IMR-90 (cell line): Measurements from ENCODE around the gene NTNG2. TPM values are rescaled to one million over a fixed set of nuclear protein-coding genes. Genes with fewer than 3 reads are reported as not detected.

Source experiments
- ATAC-seq: fragments of 200-7000 bp; cut with Tn5 transposase; 2 replicates; pipeline ENCODE4 v1.9.1; 2020; ENCODE audit warnings: low read depth, mild to moderate bottlenecking, moderate library complexity
- BruUV-seq: library from RNA; stranded (reverse); fragments of 400-500 nt; replicated peaks from 2 replicates; lab custom pipeline; 2021; lab: Mats Ljungman, UMichigan
- CTCF ChIA-PET: fragments of 300-600 bp; formaldehyde crosslinking; extraction: SDS; loops from one replicate; lab custom pipeline; 2021; ENCODE audit warnings: antibody characterized with exemption; lab: Yijun Ruan, JAX
- POLR2A ChIA-PET: fragments of 300-600 bp; sonication (Branson Sonifier 250); formaldehyde crosslinking; loops from one replicate; lab custom pipeline; 2022; ENCODE audit warnings: antibody characterized with exemption; ENCODE audit not compliant: unreplicated experiment; lab: Charles Lee
- DNase-seq: peaks from one replicate; pipeline ENCODE4 v3.0.0; 2013
- H2AFZ ChIP-seq: replicated peaks from 2 replicates; pipeline ENCODE3; 2013; ENCODE audit warnings: low read length, mild to moderate bottlenecking; ENCODE audit not compliant: poor library complexity
- H2AK5ac ChIP-seq: 2 replicates; pipeline ENCODE4 v1.6.1; 2013; ENCODE audit warnings: low read depth, low read length, inconsistent platforms
- H2AK9ac ChIP-seq: replicated peaks from 2 replicates; pipeline ENCODE3; 2013; ENCODE audit warnings: mild to moderate bottlenecking, low read depth, low read length, moderate library complexity; ENCODE audit not compliant: poor library complexity
- H2BK120ac ChIP-seq: 2 replicates; pipeline ENCODE4 v1.6.1; 2013; ENCODE audit warnings: low read depth, low read length, inconsistent platforms
- H2BK15ac ChIP-seq: 3 replicates; pipeline ENCODE4 v1.6.1; 2013; ENCODE audit warnings: low read depth, low read length, inconsistent platforms
- H2BK20ac ChIP-seq: 2 replicates; pipeline ENCODE4 v1.6.1; 2013; ENCODE audit warnings: low read depth, mild to moderate bottlenecking, inconsistent platforms, low read length, moderate library complexity
- H2BK5ac ChIP-seq: 2 replicates; pipeline ENCODE4 v1.6.1; 2013; ENCODE audit warnings: mild to moderate bottlenecking, low read depth, low read length, inconsistent platforms; ENCODE audit not compliant: poor library complexity, severe bottlenecking
- H3K14ac ChIP-seq: replicated peaks from 2 replicates; pipeline ENCODE4 v1.6.1; 2013; ENCODE audit warnings: low read depth, low read length, inconsistent platforms
- H3K18ac ChIP-seq: 2 replicates; pipeline ENCODE4 v1.6.1; 2013; ENCODE audit warnings: low read depth, low read length, control low read depth
- H3K23ac ChIP-seq: 2 replicates; pipeline ENCODE4 v1.6.1; 2013; ENCODE audit warnings: low read depth, low read length, inconsistent platforms
- H3K27ac ChIP-seq: 2 replicates; pipeline ENCODE4 v1.5.1; 2013; ENCODE audit warnings: mild to moderate bottlenecking, control low read depth, low read length; ENCODE audit not compliant: insufficient read depth
- H3K27me3 ChIP-seq: 2 replicates; pipeline ENCODE4 v1.6.1; 2013; ENCODE audit warnings: low read length; ENCODE audit not compliant: control insufficient read depth, insufficient read depth
- H3K36me3 ChIP-seq: 2 replicates; pipeline ENCODE4 v1.6.1; 2013; ENCODE audit warnings: low read length, mixed read lengths; ENCODE audit not compliant: control insufficient read depth, insufficient read depth
- H3K4ac ChIP-seq: 2 replicates; pipeline ENCODE4 v1.6.1; 2013; ENCODE audit warnings: low read depth, low read length, inconsistent platforms
- H3K4me1 ChIP-seq: 2 replicates; pipeline ENCODE4 v1.6.1; 2013; ENCODE audit warnings: low read length, mixed read lengths; ENCODE audit not compliant: control insufficient read depth, insufficient read depth
- H3K4me2 ChIP-seq: 2 replicates; pipeline ENCODE4 v1.6.1; 2013; ENCODE audit warnings: low read depth, mild to moderate bottlenecking, control low read depth, low read length, moderate library complexity
- H3K4me3 ChIP-seq: 2 replicates; pipeline ENCODE4 v1.5.1; 2013; ENCODE audit warnings: low read depth, mild to moderate bottlenecking, control low read depth, low read length, moderate library complexity; ENCODE audit not compliant: insufficient read depth
- H3K56ac ChIP-seq: 2 replicates; pipeline ENCODE4 v1.6.1; 2013; ENCODE audit warnings: low read length, inconsistent platforms; ENCODE audit not compliant: insufficient read depth; ENCODE audit errors: extremely low read depth
- H3K79me1 ChIP-seq, 2 experiments: 2 replicates each; pipeline ENCODE4 v1.6.1; 2013; ENCODE audit warnings: low read length in 2 of 2, inconsistent platforms in 1 of 2, low read depth in 1 of 2
- H3K9ac ChIP-seq: 2 replicates; pipeline ENCODE4 v1.6.1; 2013; ENCODE audit warnings: low read depth, low read length, control low read depth
- H3K9me1 ChIP-seq: 2 replicates; pipeline ENCODE4 v1.6.1; 2013; ENCODE audit warnings: low read length, inconsistent platforms; ENCODE audit not compliant: insufficient read depth
- H3K9me3 ChIP-seq: 2 replicates; pipeline ENCODE4 v1.6.1; 2013; ENCODE audit warnings: low read length; ENCODE audit not compliant: control insufficient read depth, insufficient read depth
- H4K20me1 ChIP-seq: 2 replicates; pipeline ENCODE4 v1.6.1; 2013; ENCODE audit warnings: low read length, inconsistent platforms; ENCODE audit not compliant: insufficient read depth
- H4K5ac ChIP-seq: 2 replicates; pipeline ENCODE4 v1.6.1; 2013; ENCODE audit warnings: mild to moderate bottlenecking, low read depth, low read length, control low read depth
- H4K8ac ChIP-seq, 2 experiments: 2 replicates each; pipeline ENCODE4 v1.6.1; 2013; ENCODE audit warnings: low read depth in 2 of 2, low read length in 2 of 2, control low read depth in 1 of 2, inconsistent platforms in 1 of 2
- H4K91ac ChIP-seq: 2 replicates; pipeline ENCODE4 v1.6.1; 2013; ENCODE audit warnings: low read depth, low read length, inconsistent platforms; ENCODE audit not compliant: insufficient read depth
- MAFK ChIP-seq: IDR thresholded peaks from 2 replicates; pipeline ENCODE4 v1.6.1; 2012; ENCODE audit warnings: low read depth, low read length, improper control_type of control experiment
- WGBS, 2 experiments: methylation state at CpG; one replicate each; pipeline versions ENCODE4 v1.1.5 to v1.1.7; 2013; ENCODE audit warnings: missing lambda C conversion rate in 2 of 2; ENCODE audit not compliant: insufficient read length in 1 of 2; ENCODE audit errors: extremely low coverage in 2 of 2; 5-methylcytosine and 5-hydroxymethylcytosine counted together
- dilution Hi-C: fragments of 300-500 bp; cut with HindIII; formaldehyde crosslinking; loops from one replicate; pipeline ENCODE4 v1.14.3; 2018; ENCODE audit warnings: low sequenced_read_pairs; ENCODE audit not compliant: unreplicated experiment
- in situ Hi-C: fragments of 300-500 bp; cut with MboI; formaldehyde crosslinking; loops from 3 replicates; pipeline ENCODE4 v1.14.3; 2019; ENCODE audit warnings: low sequenced_read_pairs, inconsistent platforms, mixed read lengths
- intact Hi-C: fragments of 100-400 bp; cut with micrococcal nuclease; formaldehyde crosslinking; loops from 2 replicates; pipeline ENCODE4 v1.10.0; 2022
- polyA plus RNA-seq, 3 experiments: library from polyadenylated mRNA; depleted of rRNA; stranded (reverse); fragments of >200 nt; gene quantifications; 2 replicates each; pipeline ENCODE4 v1.2.3, GENCODE V29; 2012; ENCODE audit warnings: low replicate concordance in 1 of 3
- total RNA-seq: library from RNA; depleted of rRNA; stranded (reverse); fragments of >200 nt; gene quantifications from 2 replicates; pipeline ENCODE4 v1.2.3, GENCODE V29; 2012
- TF ChIP-seq, protein P1 (sequence below): conservative IDR thresholded peaks from 2 replicates; pipeline ENCODE4 v1.5.1; 2012; ENCODE audit warnings: mild to moderate bottlenecking, low read depth, low read length, improper control_type of control experiment

The NTNG2 gene
- total and polyA plus RNA-seq, 2 of the 4 experiments (the other 2 are of a cell fraction): 0.54 to 0.84 TPM

DNA sequence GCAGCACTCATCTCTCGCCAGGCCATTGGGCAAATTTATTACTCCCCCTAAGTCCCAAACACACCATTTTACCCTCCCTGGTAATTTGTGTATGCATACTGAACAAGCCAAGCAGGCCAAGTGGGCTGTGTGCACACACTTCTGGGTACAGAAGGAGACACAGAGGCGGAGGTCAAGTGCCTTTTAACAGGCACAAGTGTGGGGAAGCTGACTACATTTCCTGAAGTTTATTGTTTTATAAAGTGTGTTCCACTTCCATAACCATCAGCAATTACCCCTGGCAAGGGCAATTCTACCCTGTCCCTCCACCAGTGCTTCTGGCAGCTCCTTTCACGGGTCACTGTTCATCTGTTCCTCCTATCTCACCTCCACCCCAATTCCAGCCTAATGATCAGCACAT lies 99.0 kb downstream of the NTNG2 start:
- Histone ChIP-seq H4K20me1 (peaks cover 16% of the 10 kb centered on the region; the same call in 1 of the 2 replicates), H2BK120ac (no peak overlapping the region), H3K79me1 (peaks cover 9 to 14% of the 10 kb centered on the region in 2 experiments), H2BK20ac (no peak overlapping the region), H3K36me3 (peaks cover 30% of the 10 kb centered on the region), H3K27me3 (no peaks in the 10 kb centered on the region), H3K4me1 (0 out of 2 replicates have a peak, but pooled peaks cover 2% of the 10 kb centered on the region), H2AK5ac (no peak overlapping the region), H2AK9ac (no peak overlapping the region), H3K4ac (no peak overlapping the region), H3K9ac (no peak overlapping the region), H4K91ac (no peak overlapping the region), H3K23ac (no peak overlapping the region), H3K18ac (no peak overlapping the region), H3K4me3 (no peak overlapping the region), H2AFZ (no peak overlapping the region), H4K8ac (no peak overlapping the region), H3K9me3 (no peaks in the 10 kb centered on the region), H2BK5ac (no peak overlapping the region), H3K14ac (no peak overlapping the region), H3K4me2 (no peak overlapping the region), H3K56ac (no peak overlapping the region), H4K5ac (no peak overlapping the region), H2BK15ac (no peak overlapping the region), H3K9me1 (no peaks in the 10 kb centered on the region; the same call in 1 of the 2 replicates), H3K27ac (no peak overlapping the region)
- 67% methylated on average over 1 of the region's 3 CpGs; no CpG with 5 or more reads in 1 of the 2 experiments for WGBS, 2 experiments
- TF ChIP-seq, protein P1, sequence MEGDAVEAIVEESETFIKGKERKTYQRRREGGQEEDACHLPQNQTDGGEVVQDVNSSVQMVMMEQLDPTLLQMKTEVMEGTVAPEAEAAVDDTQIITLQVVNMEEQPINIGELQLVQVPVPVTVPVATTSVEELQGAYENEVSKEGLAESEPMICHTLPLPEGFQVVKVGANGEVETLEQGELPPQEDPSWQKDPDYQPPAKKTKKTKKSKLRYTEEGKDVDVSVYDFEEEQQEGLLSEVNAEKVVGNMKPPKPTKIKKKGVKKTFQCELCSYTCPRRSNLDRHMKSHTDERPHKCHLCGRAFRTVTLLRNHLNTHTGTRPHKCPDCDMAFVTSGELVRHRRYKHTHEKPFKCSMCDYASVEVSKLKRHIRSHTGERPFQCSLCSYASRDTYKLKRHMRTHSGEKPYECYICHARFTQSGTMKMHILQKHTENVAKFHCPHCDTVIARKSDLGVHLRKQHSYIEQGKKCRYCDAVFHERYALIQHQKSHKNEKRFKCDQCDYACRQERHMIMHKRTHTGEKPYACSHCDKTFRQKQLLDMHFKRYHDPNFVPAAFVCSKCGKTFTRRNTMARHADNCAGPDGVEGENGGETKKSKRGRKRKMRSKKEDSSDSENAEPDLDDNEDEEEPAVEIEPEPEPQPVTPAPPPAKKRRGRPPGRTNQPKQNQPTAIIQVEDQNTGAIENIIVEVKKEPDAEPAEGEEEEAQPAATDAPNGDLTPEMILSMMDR: no peak
- TF ChIP-seq MAFK: no peak
- DNase-seq (no peak), ATAC-seq (no peak)
- POLR2A ChIA-PET: no interaction called here
- intact Hi-C loops: no loop called here
- CTCF ChIA-PET: interaction anchor here (0.7 to 2.3 kb wide), 3 partner anchors 26 to 506 kb away, joined by 3 to 5 read pairs (median 3); no protein-coding TSS in a partner anchor
- BruUV-seq: no TSS peak
- in situ Hi-C loops: loop anchor here (25.0 kb wide), 1 partner anchor 674 kb away; no protein-coding TSS in a partner anchor
- dilution Hi-C loops: no loop called here
